Hematopoietic multipotent progenitor cell (in vitro differentiated cells): ENCODE measurements around the gene NR6A1. TPM values are rescaled to one million over a fixed set of nuclear protein-coding genes. Genes with fewer than 3 reads are reported as not detected.

ENCODE experiments used
- DNase-seq, 3 donors: peaks; one replicate each; pipeline ENCODE4 v3.0.0-alpha.2; 2011 to 2015; ENCODE audit warnings: low read depth in 2 of 3, low spot score in 2 of 3
- total RNA-seq: library from RNA; depleted of rRNA; stranded (reverse); fragments of >200 nt; gene quantifications from one replicate; pipeline ENCODE4 v1.2.3, GENCODE V29; 2012

NR6A1 gene
- total RNA-seq, 1 donor = 9.4 TPM

DNA sequence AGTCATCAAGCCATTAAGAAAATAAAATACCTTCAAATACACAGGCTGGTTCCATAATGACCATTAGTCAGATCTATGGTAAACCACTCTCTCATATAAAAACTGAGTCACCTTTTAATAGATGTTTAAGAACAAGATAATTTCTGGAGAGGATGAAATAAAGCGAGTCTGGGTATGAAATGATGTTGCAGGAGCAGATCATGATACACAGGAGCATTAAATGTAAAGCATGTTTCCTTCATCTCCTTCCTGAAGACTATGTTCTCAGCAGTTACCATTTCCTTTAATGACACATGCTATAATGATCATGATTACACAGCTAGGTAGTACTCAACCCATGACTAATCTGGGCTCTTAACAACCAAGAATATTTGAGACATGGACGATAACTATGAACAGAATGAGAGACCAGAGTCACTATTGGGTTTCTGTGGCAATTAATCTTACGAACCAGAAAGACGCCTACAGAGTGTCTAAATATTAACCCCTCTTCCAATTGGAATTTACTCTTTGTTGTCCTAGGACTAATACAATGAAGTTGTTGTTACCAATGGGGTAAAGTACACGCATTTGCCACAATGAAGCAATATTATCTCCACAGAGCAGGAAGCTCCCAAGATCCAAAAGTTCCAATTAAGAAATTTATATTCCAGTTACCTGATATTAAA is 105.6 kb downstream of the NR6A1 start:
- no peak for DNase-seq

- DNase-seq = no peak
Measured at GRCh38 chr9:124664143-124664542, 107.0 kb downstream of the NR6A1 start.

DNA sequence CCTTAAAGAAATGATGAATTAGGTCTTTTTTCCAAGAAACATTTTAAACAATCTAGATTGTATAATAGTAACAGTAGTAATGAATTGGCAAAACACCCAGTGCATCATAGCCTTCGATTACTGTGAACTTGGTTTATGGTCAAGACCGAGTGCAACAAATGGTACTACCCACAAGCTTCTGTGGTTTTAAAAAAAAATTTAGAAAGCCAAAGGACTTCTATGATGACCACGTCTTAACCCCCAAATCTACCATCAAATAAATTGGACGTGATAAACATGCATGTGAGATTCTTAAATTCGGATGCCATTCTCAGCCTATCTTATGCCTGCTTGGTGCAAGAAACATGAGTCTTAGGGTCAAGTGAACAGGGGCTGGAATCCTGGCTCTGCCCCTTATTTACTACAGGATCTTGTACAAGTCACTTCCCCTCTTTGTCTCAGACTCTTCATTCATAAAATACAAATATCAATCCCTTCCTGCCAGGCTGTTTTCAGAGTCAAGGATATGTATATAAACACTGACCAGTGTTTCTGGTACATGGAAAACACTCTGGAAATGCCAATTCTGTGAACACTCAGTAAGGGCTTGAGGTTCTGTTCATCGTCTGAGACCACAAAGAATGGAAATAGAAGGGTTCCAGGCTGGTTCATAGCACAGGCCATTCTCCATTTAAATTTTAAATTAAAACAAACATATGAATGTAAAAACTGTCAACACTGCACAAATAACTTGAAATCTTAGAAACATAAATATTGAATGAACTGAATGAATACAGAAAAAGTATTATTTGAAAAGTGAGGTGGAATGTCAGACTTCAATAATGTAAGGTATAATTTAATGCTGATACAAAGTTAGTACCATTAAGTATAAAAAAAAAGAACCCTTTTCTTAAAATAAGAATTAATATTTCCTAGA is 107.8 kb downstream of the NR6A1 start:
- DNase-seq = no peak

DNA sequence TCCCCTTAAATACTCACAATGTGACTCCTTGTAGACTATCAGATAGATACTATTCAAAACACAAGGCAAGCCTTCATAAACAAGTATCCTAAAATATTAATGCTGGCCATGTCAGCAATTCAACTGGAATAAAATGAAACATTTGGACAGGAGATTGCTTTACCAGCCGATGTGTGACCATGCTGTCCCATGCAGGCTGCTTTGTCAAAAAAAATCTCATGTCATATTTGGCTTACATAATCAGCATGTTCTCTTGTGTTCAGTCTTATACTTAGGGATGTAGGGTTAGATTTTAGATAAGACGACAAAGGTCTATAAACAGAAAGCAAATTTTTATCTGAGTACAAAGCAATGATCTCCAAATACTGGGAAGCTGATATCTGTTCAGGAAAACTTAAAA is 108.5 kb downstream of the NR6A1 start:
- DNase-seq = no peak

DNA sequence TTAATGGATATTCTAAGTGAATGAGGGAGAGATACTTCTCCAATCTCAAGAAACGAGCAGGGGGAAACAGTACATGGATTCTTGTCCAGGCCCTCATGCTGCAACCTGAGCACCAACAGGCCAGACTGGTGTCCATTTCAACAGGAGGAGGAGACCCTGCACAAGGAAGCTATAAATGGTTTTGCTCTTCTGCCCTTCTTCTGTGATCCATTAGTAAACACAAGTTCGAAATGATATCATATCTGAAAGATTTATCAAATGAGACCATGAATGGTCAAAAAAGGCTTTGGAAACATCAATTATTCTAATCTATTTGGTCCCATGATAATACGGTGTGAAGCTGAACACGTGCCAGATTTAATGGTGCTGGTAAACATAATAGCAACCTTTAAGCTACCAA is 109.8 kb downstream of the NR6A1 start:
- no peak for DNase-seq

DNA sequence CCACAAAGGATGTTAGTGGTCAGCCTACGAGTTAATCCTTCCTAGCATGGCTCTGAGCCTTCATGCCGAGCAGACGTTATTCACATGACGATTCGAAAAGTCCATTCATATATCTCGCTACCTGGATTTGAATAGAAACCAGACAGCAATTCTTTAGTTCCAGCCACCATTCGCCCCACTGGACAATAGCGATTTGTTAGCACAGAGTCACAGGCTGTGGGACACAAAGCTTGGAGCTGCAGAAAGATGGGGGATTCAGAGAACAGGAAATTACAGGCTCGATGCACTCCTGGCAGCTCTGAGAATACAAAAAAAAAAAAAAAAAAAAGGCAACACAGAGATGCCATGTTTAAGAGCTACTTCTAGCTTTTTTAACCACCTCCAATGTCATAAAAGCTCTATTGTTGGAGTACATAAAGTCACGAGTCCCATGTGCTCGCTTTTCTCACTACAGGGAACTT is 110.7 kb downstream of the NR6A1 start:
- DNase-seq = peak in 2 of 3 donors; percentile 43 to 69

GRCh38 chr9:124659099-124659659 is 111.9 kb downstream of the NR6A1 start:
- DNase-seq = peak in 2 of 3 donors; percentile 82 to 85

DNA sequence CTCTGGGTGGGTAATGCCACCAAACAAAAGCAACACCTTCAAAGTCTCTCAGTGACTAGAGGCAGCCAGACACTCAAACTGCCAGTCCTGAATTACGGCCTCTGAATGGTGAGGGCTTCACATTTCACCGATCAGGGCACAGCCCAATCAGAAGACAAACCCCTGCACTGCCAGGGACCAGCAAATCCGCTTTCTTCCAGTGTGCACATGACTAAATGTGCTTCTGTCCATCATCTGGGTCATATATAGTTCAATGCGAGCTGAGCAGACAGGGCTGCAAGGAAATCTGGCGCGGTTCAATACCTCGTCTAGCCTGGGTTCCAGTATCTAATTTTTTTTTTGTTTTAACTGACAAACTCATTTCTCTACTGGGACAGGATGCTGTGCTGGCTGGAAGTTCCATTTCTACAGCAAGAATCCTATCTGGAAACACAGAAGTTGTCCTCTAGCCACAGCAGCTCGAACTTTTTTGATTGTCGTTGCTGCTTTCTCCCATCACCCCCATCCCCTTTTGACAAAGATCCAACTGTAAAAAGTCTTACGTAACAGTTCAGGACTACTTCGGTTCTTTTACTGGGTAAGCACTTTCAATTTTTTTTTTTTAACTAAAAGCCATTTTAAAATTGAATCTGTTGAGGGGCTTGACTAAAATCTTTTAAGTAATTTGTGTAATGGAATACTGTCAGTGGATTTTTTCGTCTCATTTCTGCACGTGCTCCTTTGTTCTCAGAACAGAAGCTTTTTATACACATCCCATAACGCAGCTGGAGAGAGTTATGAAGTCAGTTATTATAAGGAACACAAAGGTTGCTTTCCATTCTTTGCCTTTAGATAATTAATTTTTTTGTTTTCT is 112.7 kb downstream of the NR6A1 start:
- DNase-seq = peak in 2 of 3 donors; percentile 86 to 95

- no peak for DNase-seq
Measured at GRCh38 chr9:124657516-124657915, 113.6 kb downstream of the NR6A1 start.

- peak in 1 of 3 donors; percentile 47 for DNase-seq
Measured at GRCh38 chr9:124654431-124654830, 116.7 kb downstream of the NR6A1 start.

- DNase-seq = no peak
Measured at GRCh38 chr9:124652615-124653393, 118.3 kb downstream of the NR6A1 start.

DNA sequence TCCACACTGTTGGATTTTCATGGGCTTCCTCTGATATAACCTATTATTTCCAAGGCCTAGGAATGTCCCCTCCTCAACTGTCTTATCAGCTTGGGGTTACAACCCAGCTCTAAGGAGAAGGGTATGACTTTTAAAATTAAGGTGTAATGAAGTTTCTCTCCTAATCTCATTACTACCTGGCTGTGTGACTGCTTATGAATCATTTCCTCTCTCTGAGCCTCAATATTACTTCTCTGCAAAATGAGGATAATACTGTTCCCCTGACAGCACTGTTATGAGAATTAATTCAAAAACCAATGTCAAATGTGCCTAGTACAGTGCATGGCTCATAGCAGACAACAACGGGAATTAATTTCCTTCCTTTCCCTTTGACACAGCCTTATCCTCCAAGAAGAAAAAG is 118.9 kb downstream of the NR6A1 start:
- no peak for DNase-seq

DNA sequence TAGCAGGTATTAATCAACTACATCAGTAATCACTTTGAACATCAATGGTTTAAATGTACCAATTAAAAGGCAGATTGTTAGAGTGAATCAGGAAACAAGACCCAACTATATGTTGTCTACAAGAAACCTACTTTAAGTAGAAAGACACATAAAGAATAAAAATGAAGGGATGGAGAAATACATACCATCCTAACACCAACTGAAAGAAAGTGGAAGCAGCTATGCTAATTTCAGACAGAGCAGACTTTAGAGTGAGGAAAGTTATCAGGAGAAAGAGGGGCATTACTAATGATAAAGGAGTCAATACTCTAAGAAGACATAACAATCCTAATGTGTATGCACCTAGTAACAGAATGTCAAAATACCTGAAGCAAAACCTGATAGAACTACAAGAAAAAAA is 125.8 kb downstream of the NR6A1 start:
- DNase-seq = no peak

- no peak for DNase-seq
Measured at GRCh38 chr9:124639637-124640036, 131.5 kb downstream of the NR6A1 start.

GRCh38 chr9:124635285-124635684 is 135.8 kb downstream of the NR6A1 start:
- no peak for DNase-seq

DNA sequence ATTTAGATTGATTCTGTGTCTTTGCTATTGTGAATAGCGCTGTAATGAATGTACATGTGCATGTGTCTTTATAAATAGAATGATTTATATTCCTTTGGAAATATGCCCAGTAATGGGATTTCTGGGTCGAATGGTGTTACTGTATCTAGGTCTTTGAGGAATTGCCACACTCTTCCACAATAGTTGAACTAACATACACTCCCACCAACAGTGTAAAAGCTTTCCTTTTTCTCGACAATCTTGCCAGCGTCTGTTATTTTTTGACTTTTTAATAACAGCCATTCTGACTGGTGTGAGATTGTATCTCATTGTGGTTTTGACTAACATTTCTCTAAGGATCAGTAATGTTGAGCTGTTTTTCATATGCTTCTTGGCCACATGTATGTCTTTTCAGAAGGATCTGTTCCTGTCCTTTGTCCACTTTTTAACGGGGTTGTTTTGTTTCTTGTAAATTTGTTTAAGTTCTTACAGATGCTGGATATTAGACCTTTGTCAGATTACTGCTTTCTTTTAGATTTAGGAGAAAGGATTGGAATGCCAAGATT is 139.0 kb downstream of the NR6A1 start:
- DNase-seq = peak in 1 of 3 donors; percentile 63

GRCh38 chr9:124631326-124631725 is 139.8 kb downstream of the NR6A1 start:
- DNase-seq = no peak

GRCh38 chr9:124629600-124629999 is 141.5 kb downstream of the NR6A1 start:
- peak in 2 of 3 donors; percentile 16 to 56 for DNase-seq

- no peak for DNase-seq
Measured at GRCh38 chr9:124628741-124629140, 142.4 kb downstream of the NR6A1 start.
